GM12891 (cell line): ENCODE measurements around the gene ZNF473.

Experiments
- DNase-seq: peaks from one replicate; pipeline ENCODE4 v3.0.0; 2011; ENCODE audit warnings: low spot score; ENCODE audit not compliant: insufficient read length
- FAIRE-seq: peaks from 2 replicates; lab custom pipeline; 2011; peaks lifted over from hg19 to GRCh38; lab: Jason Lieb, UNC
- PAX5 ChIP-seq: IDR thresholded peaks from 2 replicates; pipeline ENCODE4 v1.6.1; 2011; ENCODE audit warnings: low read length, moderate library complexity, mild to moderate bottlenecking; ENCODE audit not compliant: insufficient read depth, severe bottlenecking
- POLR2A ChIP-seq: IDR thresholded peaks from 2 replicates; pipeline ENCODE4 v1.6.1; 2011; ENCODE audit warnings: low read depth, low read length, control low read depth
- POLR2AphosphoS5 ChIP-seq: IDR thresholded peaks from 2 replicates; pipeline ENCODE4 v1.6.1; 2011; ENCODE audit warnings: low read depth, low read length, control low read depth
- POU2F2 ChIP-seq: IDR thresholded peaks from 2 replicates; pipeline ENCODE4 v1.6.1; 2011; ENCODE audit warnings: low read depth, mild to moderate bottlenecking, control low read depth, low read length, moderate library complexity
- SPI1 ChIP-seq: IDR thresholded peaks from 2 replicates; pipeline ENCODE4 v1.6.1; 2011; ENCODE audit warnings: low read depth, low read length, control low read depth
- TAF1 ChIP-seq: IDR thresholded peaks from 2 replicates; pipeline ENCODE4 v1.6.1; 2011; ENCODE audit warnings: low read depth, low read length, control low read depth

The ZNF473 gene

GRCh38 chr19:49986354-49986753 lies 39.5 kb upstream of the ZNF473 start:
- FAIRE-seq (no peak), DNase-seq (no peak)
- TF ChIP-seq POLR2AphosphoS5 (no peak), POU2F2 (no peak), POLR2A (no peak), TAF1 (no peak), PAX5 (no peak), SPI1 (no peak)

DNA sequence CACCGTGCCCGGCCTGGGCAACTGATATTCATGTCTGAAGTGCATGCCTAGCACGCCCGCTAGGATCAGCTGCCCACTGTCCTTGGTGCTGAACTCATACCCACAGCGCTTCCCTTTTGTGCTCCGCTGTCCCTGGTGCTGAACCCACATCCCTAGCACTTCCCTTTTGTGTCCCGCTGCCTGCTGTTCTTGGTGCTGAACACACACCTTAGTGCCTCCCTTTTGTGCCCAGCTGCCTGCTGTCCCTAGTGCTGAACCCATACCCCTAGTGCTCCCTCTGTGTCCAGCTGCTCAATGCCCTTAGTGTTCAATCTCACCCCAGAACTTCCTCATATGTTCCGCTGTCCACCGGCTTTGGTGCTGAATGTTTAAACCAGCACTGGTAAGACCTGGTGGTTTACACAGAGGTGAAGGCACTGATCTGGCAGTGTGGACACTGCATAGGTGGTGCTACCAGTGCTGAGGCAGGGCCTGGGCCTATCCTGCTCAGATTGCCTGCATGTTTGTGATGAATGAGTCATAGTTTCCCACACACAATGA lies 38.6 kb upstream of the ZNF473 start:
- FAIRE-seq (peak; percentile 92), DNase-seq (peak; percentile 47)
- TF ChIP-seq POU2F2, result 0 out of 2 replicates have a peak, but pooled peaks have one; percentile 49
- TF ChIP-seq POLR2AphosphoS5, result 0 out of 2 replicates have a peak, but pooled peaks have one; percentile 16
- 0 out of 2 replicates have a peak, but pooled peaks have one; percentile 20 for TF ChIP-seq TAF1
- no peak for TF ChIP-seq POLR2A
- peak; percentile 95 for TF ChIP-seq SPI1
- TF ChIP-seq PAX5, result no peak

- no peak for DNase-seq
- no peak for FAIRE-seq
- TF ChIP-seq POU2F2, result no peak
- no peak for TF ChIP-seq TAF1
- TF ChIP-seq POLR2A, result no peak
- no peak for TF ChIP-seq PAX5
Measured at GRCh38 chr19:49988007-49988406, 37.8 kb upstream of the ZNF473 start.

- DNase-seq (no peak), FAIRE-seq (no peak)
Measured at GRCh38 chr19:49988433-49988832, 37.4 kb upstream of the ZNF473 start.

GRCh38 chr19:49997709-49998108 lies 28.1 kb upstream of the ZNF473 start:
- FAIRE-seq, result peak; percentile 84
- no peak for TF ChIP-seq SPI1
- no peak for TF ChIP-seq POU2F2
- no peak for TF ChIP-seq POLR2AphosphoS5
- peak; percentile 46 for DNase-seq

More at GRCh38 chr19:49988433-49988832, 37.4 kb upstream of the ZNF473 start:
- TF ChIP-seq POLR2AphosphoS5 (no peak), PAX5 (no peak), POU2F2 (no peak), POLR2A (no peak), TAF1 (no peak), SPI1 (no peak)

GRCh38 chr19:49999371-50000010 lies 26.3 kb upstream of the ZNF473 start:
- no peak for TF ChIP-seq POLR2A
- TF ChIP-seq SPI1, result no peak
- TF ChIP-seq POU2F2, result no peak
- TF ChIP-seq POLR2AphosphoS5, result no peak
- TF ChIP-seq TAF1, result no peak
- no peak for TF ChIP-seq PAX5
- no peak for DNase-seq
- no peak for FAIRE-seq

DNA sequence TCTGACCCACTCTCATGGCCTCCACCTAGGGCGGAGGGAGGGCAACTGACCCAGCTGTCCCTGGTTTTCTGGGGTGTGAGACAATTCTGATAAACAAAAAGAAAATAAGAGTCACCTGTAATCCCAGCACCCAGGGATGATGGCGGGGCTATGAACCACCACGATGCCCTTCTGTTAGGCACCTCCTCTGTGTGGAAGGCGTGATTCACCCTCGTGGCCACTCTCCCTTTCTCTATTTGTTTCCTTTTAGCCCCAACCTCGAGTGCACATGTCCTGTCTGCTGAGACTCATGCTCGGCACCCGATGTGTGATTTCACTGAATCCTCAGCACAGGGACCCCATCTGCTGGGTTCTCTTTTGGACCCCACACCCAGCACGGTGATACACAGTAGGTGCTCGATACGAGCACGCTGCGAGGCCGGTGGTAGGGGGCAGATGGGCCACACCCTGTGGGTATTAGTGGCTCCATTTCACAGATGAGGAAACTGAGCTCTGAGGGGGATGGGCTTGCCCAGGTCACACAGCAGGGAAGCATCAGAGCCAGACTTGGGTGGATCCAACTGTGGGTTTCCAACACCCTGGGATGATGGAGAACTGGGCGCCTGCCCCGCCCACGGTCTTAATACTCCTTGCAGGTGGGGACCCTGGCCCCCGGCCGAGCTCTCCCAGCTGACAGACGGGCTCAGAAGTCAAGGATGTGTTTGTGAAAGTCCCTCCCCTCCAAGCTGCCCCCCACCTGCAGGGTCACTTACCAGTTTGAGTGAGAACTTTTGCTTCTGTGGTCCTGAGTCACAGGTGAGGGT lies 25.6 kb upstream of the ZNF473 start:
- TF ChIP-seq PAX5 (no peak), SPI1 (no peak), TAF1 (no peak), POU2F2 (no peak), POLR2A (no peak), POLR2AphosphoS5 (no peak)
- no peak for DNase-seq
- no peak for FAIRE-seq

GRCh38 chr19:50000841-50001557 lies 24.8 kb upstream of the ZNF473 start:
- FAIRE-seq, result no peak
- no peak for DNase-seq
- TF ChIP-seq POLR2AphosphoS5 (no peak), POLR2A (no peak), TAF1 (no peak), POU2F2 (no peak), SPI1 (no peak), PAX5 (no peak)
